Measurements from ENCODE around the gene DPP6. TPM values are rescaled to one million over a fixed set of nuclear protein-coding genes. Genes with fewer than 3 reads are reported as not detected.

DPP6 gene
- total and polyA plus RNA-seq, 2 experiments from 2014 or later, result 0.21 TPM; not detected in 1

DNA sequence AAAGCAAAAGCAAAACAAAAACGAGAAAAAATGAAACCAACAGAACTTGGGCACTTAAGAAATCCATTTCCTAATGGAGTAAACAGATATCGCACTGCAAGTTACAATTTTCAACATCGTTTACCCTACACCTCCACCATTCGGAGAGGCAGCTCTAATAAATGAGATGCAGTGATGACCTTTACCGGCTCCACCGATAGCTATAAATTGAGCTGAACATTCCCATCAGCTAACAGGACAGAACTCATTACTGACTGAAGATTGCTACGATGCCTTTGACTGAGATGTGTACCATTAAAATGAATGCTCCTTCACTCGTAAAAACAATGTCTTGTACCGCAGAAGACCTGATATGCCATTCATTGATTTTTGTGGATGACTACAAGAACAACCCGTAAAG, 465.6 kb downstream of the DPP6 start:
- DNase-seq (ENCODE audit: low read depth in 1 of 2, low spot score in 1 of 2), result no peak
- H3K36me3 ChIP-seq, result no peaks in the 10 kb centered on the region
- H3K27me3 ChIP-seq, result no peaks in the 10 kb centered on the region
- TF ChIP-seq, protein P1, sequence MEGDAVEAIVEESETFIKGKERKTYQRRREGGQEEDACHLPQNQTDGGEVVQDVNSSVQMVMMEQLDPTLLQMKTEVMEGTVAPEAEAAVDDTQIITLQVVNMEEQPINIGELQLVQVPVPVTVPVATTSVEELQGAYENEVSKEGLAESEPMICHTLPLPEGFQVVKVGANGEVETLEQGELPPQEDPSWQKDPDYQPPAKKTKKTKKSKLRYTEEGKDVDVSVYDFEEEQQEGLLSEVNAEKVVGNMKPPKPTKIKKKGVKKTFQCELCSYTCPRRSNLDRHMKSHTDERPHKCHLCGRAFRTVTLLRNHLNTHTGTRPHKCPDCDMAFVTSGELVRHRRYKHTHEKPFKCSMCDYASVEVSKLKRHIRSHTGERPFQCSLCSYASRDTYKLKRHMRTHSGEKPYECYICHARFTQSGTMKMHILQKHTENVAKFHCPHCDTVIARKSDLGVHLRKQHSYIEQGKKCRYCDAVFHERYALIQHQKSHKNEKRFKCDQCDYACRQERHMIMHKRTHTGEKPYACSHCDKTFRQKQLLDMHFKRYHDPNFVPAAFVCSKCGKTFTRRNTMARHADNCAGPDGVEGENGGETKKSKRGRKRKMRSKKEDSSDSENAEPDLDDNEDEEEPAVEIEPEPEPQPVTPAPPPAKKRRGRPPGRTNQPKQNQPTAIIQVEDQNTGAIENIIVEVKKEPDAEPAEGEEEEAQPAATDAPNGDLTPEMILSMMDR (IDR thresholded peaks at IDR 0.05; ENCODE audit: low read depth, low read length), result no peak
- H3K4me1 ChIP-seq (ENCODE audit: low read depth), result no peaks in the 10 kb centered on the region
- H3K4me3 ChIP-seq, result no peak overlapping the region
- no peak overlapping the region for H3K27ac ChIP-seq
- no peaks in the 10 kb centered on the region for H3K9me3 ChIP-seq (ENCODE audit: low read depth)

DNA sequence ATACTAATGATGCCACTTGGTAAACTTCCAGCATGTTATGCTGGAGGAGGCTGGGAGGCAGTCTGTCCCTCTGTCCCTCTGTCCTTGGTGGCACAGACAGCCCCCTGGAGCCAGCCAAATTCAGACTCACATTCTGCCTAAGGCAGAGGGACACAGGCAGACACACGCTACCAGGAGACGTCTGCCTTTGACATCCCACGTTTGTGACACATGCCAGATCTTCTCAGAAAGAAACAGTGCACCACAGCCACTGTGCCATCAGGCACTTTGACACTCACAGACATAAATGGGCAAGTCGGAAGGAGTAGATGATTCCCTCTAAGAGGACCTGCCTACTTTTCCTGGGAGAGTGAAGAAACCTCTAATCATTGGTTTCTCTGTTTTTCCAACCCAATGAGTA, 467.0 kb downstream of the DPP6 start:
- Histone ChIP-seq H3K36me3 (no peaks in the 10 kb centered on the region), H3K27ac (no peak overlapping the region), H3K9me3 (ENCODE audit: low read depth) (no peaks in the 10 kb centered on the region), H3K4me3 (no peak overlapping the region), H3K27me3 (no peaks in the 10 kb centered on the region), H3K4me1 (ENCODE audit: low read depth) (no peaks in the 10 kb centered on the region)
- TF ChIP-seq, protein P1 (IDR thresholded peaks at IDR 0.05; ENCODE audit: low read depth, low read length), result no peak
- DNase-seq (ENCODE audit: low read depth in 1 of 2, low spot score in 1 of 2), result no peak

DNA sequence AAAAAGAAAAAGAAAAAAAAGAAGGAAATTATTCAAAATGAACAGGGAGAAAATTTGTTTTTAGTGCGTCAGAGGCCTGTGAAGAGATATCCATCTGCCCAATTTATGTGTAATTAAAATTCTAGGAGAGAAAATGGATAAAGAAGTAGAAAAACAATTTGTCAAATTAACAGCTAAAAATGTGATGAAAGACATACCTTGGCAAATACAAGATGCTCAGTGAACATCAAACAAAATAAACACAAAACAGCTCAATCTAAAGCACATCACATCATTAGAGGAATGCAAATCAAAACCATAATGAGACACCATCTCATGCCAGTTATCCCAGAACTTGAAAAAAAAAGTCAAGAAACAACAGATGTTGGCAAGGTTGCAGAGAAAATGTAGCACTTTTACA, 477.9 kb downstream of the DPP6 start:
- Histone ChIP-seq H3K27ac (no peak overlapping the region), H3K9me3 (ENCODE audit: low read depth) (no peaks in the 10 kb centered on the region), H3K4me3 (no peak overlapping the region), H3K27me3 (no peaks in the 10 kb centered on the region), H3K4me1 (ENCODE audit: low read depth) (no peaks in the 10 kb centered on the region), H3K36me3 (no peaks in the 10 kb centered on the region)
- DNase-seq (ENCODE audit: low read depth in 1 of 2, low spot score in 1 of 2), result no peak
- TF ChIP-seq, protein P1 (IDR thresholded peaks at IDR 0.05; ENCODE audit: low read depth, low read length), result no peak

DNA sequence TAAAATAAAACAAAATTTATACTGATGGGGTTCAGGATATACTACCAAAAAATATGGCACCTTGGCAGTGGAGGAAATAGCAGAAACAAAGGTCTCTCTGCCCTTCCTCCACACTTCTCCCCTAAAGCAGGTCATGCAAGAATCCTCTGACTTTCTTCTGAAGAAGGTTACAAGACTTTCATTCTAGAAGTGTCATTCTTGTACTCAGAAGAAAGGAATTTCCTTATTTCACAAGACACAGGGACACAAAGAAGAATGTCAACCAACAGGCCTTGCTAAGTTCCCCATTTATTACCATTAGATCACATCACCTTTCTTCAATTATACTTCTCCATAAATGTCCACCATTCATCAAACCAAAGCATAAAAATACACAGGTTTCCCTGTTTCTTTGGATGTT, 480.6 kb downstream of the DPP6 start:
- H3K9me3 ChIP-seq (ENCODE audit: low read depth), result no peaks in the 10 kb centered on the region
- H3K27me3 ChIP-seq, result no peaks in the 10 kb centered on the region

DNA sequence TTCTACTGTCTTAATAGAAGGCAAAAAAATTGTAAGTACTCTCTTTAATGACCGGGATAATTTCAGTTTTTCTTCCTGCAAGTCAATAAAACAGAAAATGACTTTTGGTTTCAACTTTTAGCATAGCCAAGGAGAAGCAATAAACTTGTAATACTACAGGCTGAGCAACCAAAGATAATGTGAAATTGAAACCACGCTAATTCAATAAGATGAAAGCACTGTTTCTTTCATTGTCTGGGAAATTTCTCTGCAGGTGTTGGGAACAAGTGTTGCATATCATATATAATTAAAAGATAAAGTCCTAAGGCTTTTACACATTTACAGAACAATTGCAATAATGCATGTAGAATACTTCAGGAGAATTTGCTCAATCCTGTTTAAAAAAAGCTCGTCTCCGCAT, 488.4 kb downstream of the DPP6 start:
- no peak for DNase-seq (ENCODE audit: low read depth in 1 of 2, low spot score in 1 of 2)
- H3K27me3 ChIP-seq, result no peaks in the 10 kb centered on the region
- H3K4me1 ChIP-seq (ENCODE audit: low read depth), result no peaks in the 10 kb centered on the region
- TF ChIP-seq, protein P1 (IDR thresholded peaks at IDR 0.05; ENCODE audit: low read depth, low read length), result no peak
- H3K4me3 ChIP-seq, result no peak overlapping the region
- no peak overlapping the region for H3K27ac ChIP-seq
- H3K36me3 ChIP-seq, result no peaks in the 10 kb centered on the region
- no peaks in the 10 kb centered on the region for H3K9me3 ChIP-seq (ENCODE audit: low read depth)

More for the DNA sequence above, 480.6 kb downstream of the DPP6 start:
- no peak for DNase-seq (ENCODE audit: low read depth in 1 of 2, low spot score in 1 of 2)
- H3K4me3 ChIP-seq, result no peak overlapping the region
- no peaks in the 10 kb centered on the region for H3K36me3 ChIP-seq
- TF ChIP-seq, protein P1 (IDR thresholded peaks at IDR 0.05; ENCODE audit: low read depth, low read length), result no peak
- H3K27ac ChIP-seq, result no peak overlapping the region
- no peaks in the 10 kb centered on the region for H3K4me1 ChIP-seq (ENCODE audit: low read depth)

DNA sequence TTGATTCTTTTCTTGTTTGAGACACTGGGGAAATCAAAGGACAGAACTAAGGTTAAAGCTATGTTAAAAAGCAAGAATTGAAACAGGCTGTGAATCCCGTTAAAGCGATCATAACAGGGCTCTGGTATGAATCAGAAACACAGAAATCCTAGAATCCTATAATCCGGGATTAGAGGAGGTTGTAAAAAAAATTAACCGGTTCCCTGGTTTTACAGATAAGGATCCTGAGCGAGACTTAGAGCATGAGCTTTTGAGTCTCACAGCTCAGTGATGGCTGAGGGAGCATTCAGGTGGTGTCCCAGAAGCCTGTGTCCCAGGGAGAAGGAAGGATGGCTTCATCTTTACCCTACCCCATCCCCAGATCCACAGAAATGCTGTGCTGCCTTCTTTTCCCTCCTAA, 489.4 kb downstream of the DPP6 start:
- no peak for DNase-seq (ENCODE audit: low read depth in 1 of 2, low spot score in 1 of 2)
- H3K27me3 ChIP-seq, result no peaks in the 10 kb centered on the region
- TF ChIP-seq, protein P1 (IDR thresholded peaks at IDR 0.05; ENCODE audit: low read depth, low read length), result no peak
- H3K9me3 ChIP-seq (ENCODE audit: low read depth), result no peaks in the 10 kb centered on the region
- H3K36me3 ChIP-seq, result no peaks in the 10 kb centered on the region
- H3K27ac ChIP-seq, result no peak overlapping the region
- no peak overlapping the region for H3K4me3 ChIP-seq
- H3K4me1 ChIP-seq (ENCODE audit: low read depth), result no peaks in the 10 kb centered on the region

All from cardiac muscle cell (in vitro differentiated cells and primary cell).